ENCODE measurements around the gene NLRP14. TPM values are rescaled to one million over a fixed set of nuclear protein-coding genes. Genes with fewer than 3 reads are reported as not detected.
A peak's percentile ranks its signal among the peaks of the same experiment; 100 is the strongest.

NLRP14 gene
- total and polyA plus RNA-seq, 9 of the 15 experiments (the other 6 are each of a cell fraction or from before 2014, with no cell fraction given), result 0.27 to 1.2 (median 0.54) TPM

GRCh38 chr11:6995703-6996102 lies 24.6 kb upstream of the NLRP14 start:
- Histone ChIP-seq H3K9me3 (replicated peaks; ENCODE audit: control insufficient read depth, insufficient read depth, low read depth, low read length) (no peaks in the 10 kb centered on the region), H3K9me1 (ENCODE audit: control insufficient read depth, insufficient read depth, low read length) (no peaks in the 10 kb centered on the region), H3K36me3 (ENCODE audit: control insufficient read depth, insufficient read depth, low read length) (no peaks in the 10 kb centered on the region), H2AFZ (ENCODE audit: low read depth, low read length) (no peak overlapping the region), H3K4me1 (replicated peaks in 1 of 2; ENCODE audit: control insufficient read depth in 2 of 2, insufficient read depth in 2 of 2, low read length in 2 of 2) (peaks cover 0 to 4% of the 10 kb centered on the region in 2 experiments; a peak in 1 of 5 replicates), H3K4me3 (no peak overlapping the region), H4K20me1 (replicated peaks; ENCODE audit: control insufficient read depth, insufficient read depth, low read length) (no peaks in the 10 kb centered on the region), H3K27ac (ENCODE audit: extremely low read depth, low read depth, low read length) (no peak overlapping the region), H3K9ac (ENCODE audit: insufficient read depth in 1 of 2, low read depth in 2 of 2, low read length in 2 of 2) (no peak overlapping the region), H3K4me2 (ENCODE audit: insufficient read depth, low read length) (no peak overlapping the region), H3K27me3 (ENCODE audit: control insufficient read depth in 2 of 2, insufficient read depth in 2 of 2, low read length in 2 of 2) (no peaks in the 10 kb centered on the region), H3K79me2 (ENCODE audit: control insufficient read depth, insufficient read depth, low read length) (no peaks in the 10 kb centered on the region)
- no peak for DNase-seq (ENCODE audit: extremely low read depth in 1 of 4, low spot score in 3 of 4)
- intact Hi-C loops (cut with micrococcal nuclease), result loop anchor here (10.0 kb wide), 1 partner anchor 91 kb away; no protein-coding TSS in a partner anchor
- peak; percentile 69 for FAIRE-seq
- BruUV-seq (replicated peaks), result no TSS peak
- ChIA-PET CTCF (ENCODE audit: low intra/inter-chr PET ratio) (no interaction called here), POLR2A (interaction anchor here (0.6 kb wide), 1 partner anchor 13 kb away, joined by 3 read pairs; no protein-coding TSS in a partner anchor)
- ATAC-seq, result no peak
- in situ Hi-C loops (cut with MboI), result no loop called here
- no peak for TF ChIP-seq ZNF707 (CRISPR knock-in tag; conservative IDR thresholded peaks at IDR 0.05)
- no peak for TF ChIP-seq TAL1 (IDR thresholded peaks at IDR 0.05)
- no peak for TF ChIP-seq CBX8 (IDR thresholded peaks at IDR 0.05; ENCODE audit: borderline replicate concordance, extremely low read depth, low read depth, low read length, poor library complexity, severe bottlenecking)
- no peak for TF ChIP-seq XRCC4 (IDR thresholded peaks at IDR 0.05; ENCODE audit: extremely low read depth, insufficient read depth, insufficient read length)
- no peak for TF ChIP-seq ZNF592 (IDR thresholded peaks at IDR 0.05)
- TF ChIP-seq HDAC8 (tag; IDR thresholded peaks at IDR 0.05), result no peak
- TF ChIP-seq TEAD2 (tag; IDR thresholded peaks at IDR 0.05), result no peak
- no peak for TF ChIP-seq SIX5 (IDR thresholded peaks at IDR 0.05; ENCODE audit: borderline replicate concordance in 1 of 2, insufficient read depth in 1 of 2, low read depth in 1 of 2, low read length in 2 of 2)
- TF ChIP-seq GATAD2B (IDR thresholded peaks at IDR 0.05; ENCODE audit: borderline replicate concordance), result no peak
- no peak for TF ChIP-seq TEAD4 (IDR thresholded peaks at IDR 0.05; ENCODE audit: low read length)
- no peak for TF ChIP-seq TEAD4 (CRISPR knock-in tag; IDR thresholded peaks at IDR 0.05; ENCODE audit: borderline replicate concordance)
- TF ChIP-seq, protein P1, sequence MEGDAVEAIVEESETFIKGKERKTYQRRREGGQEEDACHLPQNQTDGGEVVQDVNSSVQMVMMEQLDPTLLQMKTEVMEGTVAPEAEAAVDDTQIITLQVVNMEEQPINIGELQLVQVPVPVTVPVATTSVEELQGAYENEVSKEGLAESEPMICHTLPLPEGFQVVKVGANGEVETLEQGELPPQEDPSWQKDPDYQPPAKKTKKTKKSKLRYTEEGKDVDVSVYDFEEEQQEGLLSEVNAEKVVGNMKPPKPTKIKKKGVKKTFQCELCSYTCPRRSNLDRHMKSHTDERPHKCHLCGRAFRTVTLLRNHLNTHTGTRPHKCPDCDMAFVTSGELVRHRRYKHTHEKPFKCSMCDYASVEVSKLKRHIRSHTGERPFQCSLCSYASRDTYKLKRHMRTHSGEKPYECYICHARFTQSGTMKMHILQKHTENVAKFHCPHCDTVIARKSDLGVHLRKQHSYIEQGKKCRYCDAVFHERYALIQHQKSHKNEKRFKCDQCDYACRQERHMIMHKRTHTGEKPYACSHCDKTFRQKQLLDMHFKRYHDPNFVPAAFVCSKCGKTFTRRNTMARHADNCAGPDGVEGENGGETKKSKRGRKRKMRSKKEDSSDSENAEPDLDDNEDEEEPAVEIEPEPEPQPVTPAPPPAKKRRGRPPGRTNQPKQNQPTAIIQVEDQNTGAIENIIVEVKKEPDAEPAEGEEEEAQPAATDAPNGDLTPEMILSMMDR (IDR thresholded peaks at IDR 0.05 in 2 of 3, conservative IDR thresholded peaks at IDR 0.05 in 1 of 3; ENCODE audit: insufficient read depth in 2 of 3, low read depth in 1 of 3, low read length in 3 of 3), result peak in 1 of 3 experiments; percentile 15; a peak in 2 of 6 replicates
- TF ChIP-seq ZNF75A (CRISPR knock-in tag; IDR thresholded peaks at IDR 0.05), result no peak
- no peak for TF ChIP-seq NR2F6 (CRISPR knock-in tag; IDR thresholded peaks at IDR 0.05)
- no peak for TF ChIP-seq POLR2A (conservative IDR thresholded peaks at IDR 0.05)
- no peak for TF ChIP-seq KDM2B (CRISPR knock-in tag; IDR thresholded peaks at IDR 0.05)
- TF ChIP-seq RAD21 (CRISPR knock-in tag; conservative IDR thresholded peaks at IDR 0.05 in 1 of 2, IDR thresholded peaks at IDR 0.05 in 1 of 2), result peak in 1 of 2 experiments; percentile 38; a peak in 1 of 4 replicates
- no peak for TF ChIP-seq ZBTB1 (CRISPR knock-in tag; IDR thresholded peaks at IDR 0.05; ENCODE audit: borderline replicate concordance, low read depth)

Data from K562 (cell line).